Measurements from ENCODE around the gene CDK17. TPM values are rescaled to one million over a fixed set of nuclear protein-coding genes. Genes with fewer than 3 reads are reported as not detected.
A peak's percentile ranks its signal among the peaks of the same experiment; 100 is the strongest.
"Not testable (repeated sequence)": the region's sequence is repeated elsewhere in the genome, so short reads cannot be mapped to it uniquely, and the experiment has no call there.

The CDK17 gene
- total and polyA plus RNA-seq, 2 experiments from 2014 or later, result 29.3 to 62.7 TPM

DNA sequence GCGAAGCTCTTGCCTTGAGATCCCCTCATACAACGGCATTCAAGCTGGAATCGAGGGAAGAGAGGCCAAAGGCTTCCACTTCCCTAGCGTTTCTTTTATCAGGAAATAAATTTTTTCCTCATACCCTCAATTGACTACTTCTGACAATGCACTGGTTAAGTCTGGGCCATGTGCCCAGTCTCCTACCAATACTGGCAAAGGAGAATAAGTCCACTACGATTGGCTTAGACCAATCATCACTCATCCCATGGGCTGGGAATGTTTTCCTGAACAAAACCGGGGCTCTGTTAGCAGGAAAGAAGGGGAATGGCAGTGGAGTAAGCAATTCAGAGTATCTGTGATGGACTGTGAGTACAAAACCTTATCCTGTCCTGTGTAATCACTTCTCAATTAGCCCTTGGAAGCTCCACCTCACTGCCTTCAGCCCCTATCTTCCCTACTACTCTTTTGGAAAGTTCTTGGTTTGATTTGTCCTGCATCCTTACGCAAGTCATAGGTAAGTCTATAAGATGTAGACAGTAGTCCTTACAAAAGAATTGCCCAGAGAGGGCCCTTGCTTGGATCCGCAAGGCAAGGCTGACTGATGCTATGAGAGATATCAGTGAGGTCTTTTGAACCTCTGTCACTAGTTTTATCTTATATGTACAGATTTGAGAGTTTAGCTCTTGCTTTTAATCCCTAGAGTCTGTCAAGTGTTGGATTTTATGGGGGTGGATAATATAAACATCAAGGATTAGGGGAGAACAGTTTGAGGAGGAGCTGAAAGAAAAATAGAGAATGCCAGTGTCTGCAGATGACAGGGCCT, 36.3 kb upstream of the CDK17 start:
- Histone ChIP-seq H3K27me3 (replicated peaks; ENCODE audit: insufficient read depth) (no peaks in the 10 kb centered on the region), H4K20me1 (ENCODE audit: insufficient read depth) (no peaks in the 10 kb centered on the region), H2AFZ (0 out of 2 replicates have a peak overlapping the region, but pooled peaks have one; percentile 12), H3K9ac (no peak overlapping the region), H3K79me2 (ENCODE audit: insufficient read depth) (no peaks in the 10 kb centered on the region), H3K9me2 (ENCODE audit: insufficient read depth) (no peaks in the 10 kb centered on the region), H3K36me3 (ENCODE audit: low read depth) (no peaks in the 10 kb centered on the region), H3K4me2 (ENCODE audit: unreplicated experiment) (no peak overlapping the region), H3K9me3 (ENCODE audit: low read depth) (no peaks in the 10 kb centered on the region), H3K4me3 (no peak overlapping the region), H3F3A (ENCODE audit: insufficient read depth) (0 out of 2 replicates have a peak, but pooled peaks cover 3% of the 10 kb centered on the region), H3K27ac (no peak overlapping the region), H3K4me1 (ENCODE audit: insufficient read depth) (no peaks in the 10 kb centered on the region; the same call in none of the 2 replicates)
- DNase-seq, result no peak
- TF ChIP-seq EZH2 (IDR thresholded peaks at IDR 0.05; ENCODE audit: insufficient read depth, poor library complexity, severe bottlenecking) (no peak), EZH2phosphoT487 (IDR thresholded peaks at IDR 0.05; ENCODE audit: insufficient read depth, low read depth) (no peak)
- in situ Hi-C loops (cut with MboI), result no loop called here
- WGBS, 2 experiments (ENCODE audit: low coverage in 1 of 2, low lambda C conversion rate in 2 of 2, missing lambda C conversion rate in 2 of 2), result 87 to 89% methylated on average over 8 of the region's 8 CpGs

DNA sequence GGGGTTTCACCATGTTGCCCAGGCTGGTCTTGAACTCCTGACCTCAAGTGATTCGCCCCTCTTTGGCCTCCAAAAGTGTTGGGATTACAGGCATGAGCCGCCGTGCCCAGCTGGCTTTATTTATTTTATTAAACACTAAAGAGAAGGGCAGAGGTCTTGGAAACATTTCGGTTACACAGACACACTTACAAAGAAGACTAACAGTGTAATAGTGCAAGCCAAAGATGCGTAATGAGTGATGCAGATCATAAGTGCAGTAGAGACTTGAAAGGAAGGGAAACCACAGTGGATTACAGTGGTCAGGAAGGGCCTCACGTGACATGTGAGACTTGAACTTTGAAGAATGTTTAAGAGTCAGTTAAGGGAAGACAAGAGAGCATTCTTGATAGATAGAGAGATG, 33.9 kb upstream of the CDK17 start:
- Histone ChIP-seq H2AFZ (peak overlapping the region; percentile 13; the same call in 1 of the 2 replicates), H3K9ac (no peak overlapping the region), H3K9me3 (ENCODE audit: low read depth) (no peaks in the 10 kb centered on the region), H3K27me3 (replicated peaks; ENCODE audit: insufficient read depth) (no peaks in the 10 kb centered on the region), H3F3A (ENCODE audit: insufficient read depth) (peaks cover 7% of the 10 kb centered on the region; the same call in 1 of the 2 replicates), H3K4me1 (ENCODE audit: insufficient read depth) (peaks cover 2% of the 10 kb centered on the region), H3K27ac (peak overlapping the region; percentile 31), H3K4me2 (ENCODE audit: unreplicated experiment) (no peak overlapping the region), H3K79me2 (ENCODE audit: insufficient read depth) (no peaks in the 10 kb centered on the region), H3K4me3 (no peak overlapping the region), H3K36me3 (ENCODE audit: low read depth) (no peaks in the 10 kb centered on the region), H4K20me1 (ENCODE audit: insufficient read depth) (no peaks in the 10 kb centered on the region), H3K9me2 (ENCODE audit: insufficient read depth) (no peaks in the 10 kb centered on the region)
- TF ChIP-seq EZH2phosphoT487 (IDR thresholded peaks at IDR 0.05; ENCODE audit: insufficient read depth, low read depth) (no peak), EZH2 (IDR thresholded peaks at IDR 0.05; ENCODE audit: insufficient read depth, poor library complexity, severe bottlenecking) (no peak)
- WGBS, 2 experiments (ENCODE audit: low coverage in 1 of 2, low lambda C conversion rate in 2 of 2, missing lambda C conversion rate in 2 of 2), result 56 to 62% methylated on average over 6 of the region's 6 CpGs
- DNase-seq, result peak; percentile 68
- in situ Hi-C loops (cut with MboI), result no loop called here

DNA sequence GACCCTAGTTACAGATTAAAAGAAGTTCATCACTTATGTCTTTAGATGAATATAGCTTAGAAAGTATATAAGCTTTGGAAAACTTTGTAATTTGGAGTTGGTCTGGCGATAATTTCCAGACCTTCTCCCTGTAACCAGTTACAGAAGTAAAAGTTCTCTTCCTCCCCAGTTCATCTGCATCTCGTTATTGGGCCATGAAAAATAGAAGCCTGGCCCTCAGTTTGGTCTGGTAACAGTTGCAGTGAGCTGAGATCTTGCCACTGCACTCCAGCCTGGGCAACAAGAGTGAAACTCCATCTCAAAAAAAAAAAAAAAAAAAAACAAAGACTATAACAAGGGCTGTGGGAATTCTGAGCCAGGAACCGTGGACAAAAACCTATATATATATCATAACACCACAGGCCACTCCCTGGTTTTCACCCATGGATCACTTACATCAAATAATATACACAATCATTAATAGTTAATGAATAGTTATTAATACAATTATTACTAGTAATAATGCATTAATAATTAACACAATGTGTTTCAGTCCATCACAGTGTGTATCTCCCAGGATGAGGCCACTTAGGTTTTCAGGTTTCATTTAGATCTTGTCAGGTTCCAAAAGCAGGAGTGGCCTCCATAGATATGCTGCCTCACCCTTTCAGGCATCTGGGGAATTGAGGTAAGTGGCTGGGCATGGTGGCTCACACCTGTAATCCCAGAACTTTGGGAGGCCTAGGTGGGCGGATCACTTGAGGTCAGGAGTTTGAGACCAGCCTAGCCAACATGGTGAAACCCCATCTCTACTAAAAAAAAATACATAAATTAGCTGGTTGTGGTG, 32.5 kb upstream of the CDK17 start:
- DNase-seq; H3K27me3 ChIP-seq (replicated peaks; ENCODE audit: insufficient read depth); H3K79me2 ChIP-seq (ENCODE audit: insufficient read depth); in situ Hi-C loops (cut with MboI); H3K9me3 ChIP-seq (ENCODE audit: low read depth); H3K4me2 ChIP-seq (ENCODE audit: unreplicated experiment); H3K4me3 ChIP-seq; H3K27ac ChIP-seq; H4K20me1 ChIP-seq (ENCODE audit: insufficient read depth); H3K9ac ChIP-seq; H3K9me2 ChIP-seq (ENCODE audit: insufficient read depth); H3K36me3 ChIP-seq (ENCODE audit: low read depth): not testable (repeated sequence)
- WGBS, 2 experiments (ENCODE audit: low coverage in 1 of 2, low lambda C conversion rate in 2 of 2, missing lambda C conversion rate in 2 of 2), result 51 to 61% methylated on average over 4 of the region's 4 CpGs
- Histone ChIP-seq H3K4me1 (ENCODE audit: insufficient read depth) (peaks cover 14% of the 10 kb centered on the region), H3F3A (ENCODE audit: insufficient read depth) (peaks cover 21% of the 10 kb centered on the region), H2AFZ (peak overlapping the region; percentile 47; the same call in 1 of the 2 replicates)

DNA sequence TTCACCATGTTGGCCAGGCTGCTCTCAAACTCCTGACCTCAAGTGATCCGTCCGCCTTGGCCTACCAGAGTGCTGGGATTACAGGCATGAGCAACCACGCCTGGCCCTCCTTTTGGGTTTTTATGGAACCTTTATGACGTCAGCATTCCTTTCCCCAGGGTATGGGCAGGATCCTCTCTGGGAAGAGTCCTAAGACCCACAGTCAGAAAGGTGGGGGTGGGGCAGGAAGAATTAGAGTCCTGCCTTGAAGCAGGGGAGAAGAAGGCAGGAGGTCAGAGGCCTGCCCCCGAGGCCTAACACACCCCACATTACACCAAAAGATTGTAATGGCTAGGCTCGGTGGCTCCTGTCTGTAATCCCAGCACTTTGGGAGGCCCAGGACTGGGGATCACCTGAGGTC, 30.8 kb upstream of the CDK17 start:
- no peak for TF ChIP-seq EZH2 (IDR thresholded peaks at IDR 0.05; ENCODE audit: insufficient read depth, poor library complexity, severe bottlenecking)
- no peak for TF ChIP-seq EZH2phosphoT487 (IDR thresholded peaks at IDR 0.05; ENCODE audit: insufficient read depth, low read depth)
- no peak for DNase-seq
- Histone ChIP-seq H2AFZ (no peak overlapping the region), H4K20me1 (ENCODE audit: insufficient read depth) (no peaks in the 10 kb centered on the region), H3F3A (ENCODE audit: insufficient read depth) (peaks cover 32% of the 10 kb centered on the region), H3K9me2 (ENCODE audit: insufficient read depth) (no peaks in the 10 kb centered on the region), H3K9ac (no peak overlapping the region), H3K36me3 (ENCODE audit: low read depth) (no peaks in the 10 kb centered on the region), H3K79me2 (ENCODE audit: insufficient read depth) (no peaks in the 10 kb centered on the region), H3K4me3 (no peak overlapping the region), H3K4me1 (ENCODE audit: insufficient read depth) (peaks cover 27% of the 10 kb centered on the region), H3K9me3 (ENCODE audit: low read depth) (no peaks in the 10 kb centered on the region), H3K27ac (no peak overlapping the region), H3K4me2 (ENCODE audit: unreplicated experiment) (no peak overlapping the region), H3K27me3 (replicated peaks; ENCODE audit: insufficient read depth) (no peaks in the 10 kb centered on the region)
- 89 to 90% methylated on average over 6 of the region's 6 CpGs for WGBS, 2 experiments (ENCODE audit: low coverage in 1 of 2, low lambda C conversion rate in 2 of 2, missing lambda C conversion rate in 2 of 2)
- in situ Hi-C loops (cut with MboI), result no loop called here
